ENCODE results near the gene KIAA0408. TPM values are rescaled to one million over a fixed set of nuclear protein-coding genes. Genes with fewer than 3 reads are reported as not detected.

The KIAA0408 gene
- total and polyA plus RNA-seq, 9 of the 15 experiments (the other 6 are each of a cell fraction or from before 2014, with no cell fraction given) = 0.11 TPM; not detected in 8

- no peaks in the 10 kb centered on the region for H3K9me1 ChIP-seq (ENCODE audit: control insufficient read depth, insufficient read depth, low read length)
- CTCF ChIA-PET (ENCODE audit: low intra/inter-chr PET ratio) = no interaction called here
- no TSS peak for BruUV-seq (replicated peaks)
- no peak for ATAC-seq
- TF ChIP-seq PTTG1 (tag; IDR thresholded peaks at IDR 0.05; ENCODE audit: low read depth) (no peak), FUS (optimal IDR thresholded peaks at IDR 0.05; ENCODE audit: low read depth, low read length) (no peak), CHCHD3 (CRISPR knock-in tag; IDR thresholded peaks at IDR 0.05) (no peak), PHF20 (IDR thresholded peaks at IDR 0.05; ENCODE audit: partially characterized antibody) (no peak), ZNF41 (CRISPR knock-in tag; conservative IDR thresholded peaks at IDR 0.05) (no peak), ELK3 (CRISPR knock-in tag; IDR thresholded peaks at IDR 0.05) (no peak), RBBP5 (IDR thresholded peaks at IDR 0.05; ENCODE audit: borderline replicate concordance, insufficient read depth, low read length, poor library complexity, severe bottlenecking) (no peak), TAF15 (IDR thresholded peaks at IDR 0.05; ENCODE audit: low read depth, low read length) (no peak), BCOR (IDR thresholded peaks at IDR 0.05) (no peak), CTCF (IDR thresholded peaks at IDR 0.05 in 2 of 3, conservative IDR thresholded peaks at IDR 0.05 in 1 of 3; ENCODE audit: insufficient read depth in 2 of 3, low read depth in 1 of 3, low read length in 3 of 3) (no peak), PRMT5 (CRISPR knock-in tag; IDR thresholded peaks at IDR 0.05) (no peak), ZNF717 (CRISPR knock-in tag; IDR thresholded peaks at IDR 0.05) (no peak), SMARCA4 (IDR thresholded peaks at IDR 0.05) (no peak), XRCC3 (IDR thresholded peaks at IDR 0.05) (no peak)
- H3K4me3 ChIP-seq = no peak overlapping the region
- peaks cover 0 to 6% of the 10 kb centered on the region in 2 experiments; a peak in 1 of 5 replicates for H3K27me3 ChIP-seq (ENCODE audit: control insufficient read depth in 2 of 2, insufficient read depth in 2 of 2, low read length in 2 of 2)
- no peak overlapping the region for H3K27ac ChIP-seq (ENCODE audit: extremely low read depth, low read depth, low read length)
- H3K79me2 ChIP-seq (ENCODE audit: control insufficient read depth, insufficient read depth, low read length) = no peaks in the 10 kb centered on the region
- H3K4me2 ChIP-seq (ENCODE audit: insufficient read depth, low read length) = no peak overlapping the region
- in situ Hi-C loops (cut with MboI) (no loop called here), intact Hi-C loops (cut with micrococcal nuclease) (no loop called here)
- WGBS (ENCODE audit: insufficient coverage, low coverage, missing lambda C conversion rate) = 36% methylated on average over 26 of the region's 34 CpGs
- H3K9ac ChIP-seq (ENCODE audit: insufficient read depth in 1 of 2, low read depth in 2 of 2, low read length in 2 of 2) = no peak overlapping the region
- H3K4me1 ChIP-seq (replicated peaks in 1 of 2; ENCODE audit: control insufficient read depth in 2 of 2, insufficient read depth in 2 of 2, low read length in 2 of 2) = peaks cover 0 to 10% of the 10 kb centered on the region in 2 experiments; a peak in 2 of 5 replicates
- H4K20me1 ChIP-seq (replicated peaks; ENCODE audit: control insufficient read depth, insufficient read depth, low read length) = no peaks in the 10 kb centered on the region
- H2AFZ ChIP-seq (ENCODE audit: low read depth, low read length) = no peak overlapping the region
- no peak for FAIRE-seq
- H3K36me3 ChIP-seq (ENCODE audit: control insufficient read depth, insufficient read depth, low read length) = no peaks in the 10 kb centered on the region
- POLR2A ChIA-PET = no interaction called here
- H3K9me3 ChIP-seq (replicated peaks; ENCODE audit: control insufficient read depth, insufficient read depth, low read depth, low read length) = no peaks in the 10 kb centered on the region
- DNase-seq (ENCODE audit: extremely low read depth in 1 of 4, low spot score in 3 of 4) = no peak
Observed at GRCh38 chr6:127475823-127476176, 16.6 kb upstream of the KIAA0408 start.
